GM18499 (cell line): ENCODE results near the gene SDHAF2.
"Not testable (repeated sequence)": the region's sequence is repeated elsewhere in the genome, so short reads cannot be mapped to it uniquely, and the experiment has no call there.

ENCODE experiments used
- ATAC-seq: cut with Tn5 transposase; IDR thresholded peaks from one replicate; pipeline ENCODE4 v1.9.1; 2021; ENCODE audit warnings: moderate number of reproducible peaks; ENCODE audit not compliant: insufficient read depth, unreplicated experiment

Gene SDHAF2

DNA sequence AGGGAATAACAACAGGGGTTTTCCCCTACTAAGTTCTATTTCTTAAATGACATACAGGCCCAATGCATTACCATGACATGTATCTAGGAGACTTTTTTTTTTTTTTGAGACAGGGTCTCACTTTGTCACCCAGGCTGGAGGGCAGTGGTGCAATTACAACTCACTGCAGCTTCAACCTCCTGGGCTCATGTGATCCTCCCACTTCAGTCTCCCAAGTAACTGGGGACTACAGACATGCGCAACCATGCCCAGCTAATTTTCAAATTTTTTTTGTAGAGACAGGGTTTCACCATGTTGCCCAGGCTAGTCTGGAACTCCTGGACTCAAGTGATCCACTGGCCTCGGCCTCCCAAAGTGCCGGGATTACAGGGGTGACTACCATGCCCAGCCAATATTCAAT is 7.7 kb upstream of the SDHAF2 start:
- ATAC-seq = no peak

DNA sequence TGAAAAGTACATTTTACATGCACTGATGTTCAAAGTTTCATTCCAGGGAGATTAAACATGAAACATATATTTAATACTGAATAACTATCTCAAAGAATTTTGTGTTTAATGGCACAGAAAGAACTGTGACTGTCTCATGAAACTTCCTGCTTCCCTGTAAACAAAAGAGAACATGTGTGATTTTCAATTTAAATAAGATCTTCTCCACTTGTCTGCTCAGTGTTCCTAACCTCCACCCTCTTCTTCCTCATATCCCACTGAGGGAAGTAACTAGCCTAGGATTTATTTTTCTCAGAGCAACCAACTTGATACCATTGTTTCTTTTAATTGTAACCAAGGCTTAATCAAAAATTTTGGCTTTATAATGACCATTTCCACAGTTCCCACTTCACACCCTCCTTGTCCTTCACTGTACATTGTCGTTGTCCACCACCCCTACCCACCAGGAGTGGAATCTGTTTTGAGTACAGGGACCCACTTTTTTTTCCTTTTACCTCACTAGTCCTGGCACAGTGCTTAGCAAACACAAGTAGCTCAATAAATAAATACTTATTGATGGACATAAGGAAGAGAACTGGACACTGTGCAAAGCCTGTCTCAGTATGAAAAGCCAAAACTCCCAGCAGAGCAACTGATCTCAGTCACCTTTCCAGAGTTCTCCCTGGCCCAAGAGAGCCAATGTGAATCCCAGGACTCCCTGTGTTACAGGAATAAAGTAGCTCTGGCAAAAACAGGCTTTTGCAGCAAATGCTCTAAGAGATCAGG is 4.4 kb upstream of the SDHAF2 start:
- ATAC-seq = no peak

DNA sequence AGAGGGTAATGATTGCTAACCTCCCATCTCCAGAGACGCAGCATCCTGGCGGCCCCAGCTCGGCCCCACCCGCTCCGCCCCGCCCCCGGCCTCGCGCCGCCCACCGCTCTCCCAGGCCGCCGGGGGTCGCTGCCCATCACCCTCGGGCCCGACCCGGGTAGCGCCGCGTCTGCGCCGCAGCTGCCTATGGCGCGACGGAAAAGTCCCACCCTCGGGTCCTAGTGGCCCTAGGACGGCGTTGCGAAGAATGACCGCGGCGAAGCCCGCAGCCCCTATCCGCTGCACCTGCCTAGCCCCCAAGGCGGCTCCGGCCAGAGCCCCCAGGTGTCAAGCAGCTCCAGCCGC is 606 bp upstream of the SDHAF2 start:
- peak; percentile 35 for ATAC-seq

DNA sequence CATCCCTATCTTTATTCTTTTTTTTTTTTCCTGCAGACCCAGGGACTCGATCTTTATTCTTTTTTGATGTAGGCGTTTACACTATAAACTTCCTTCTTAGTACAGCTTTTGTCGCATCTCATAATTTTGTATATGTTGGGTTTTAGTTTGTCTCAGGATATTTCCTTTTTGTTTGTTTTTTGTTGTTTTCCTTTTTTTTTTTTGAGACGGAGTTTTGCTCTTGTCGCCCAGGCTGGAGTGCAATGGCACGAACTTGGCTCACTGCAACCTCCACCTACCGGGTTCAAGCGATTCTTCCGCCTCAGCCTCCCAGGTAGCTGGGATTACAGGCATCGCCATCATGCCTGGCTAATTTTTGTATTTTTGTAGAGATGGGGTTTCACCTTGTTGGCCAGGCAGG is 915 bp downstream of the SDHAF2 start:
- ATAC-seq = not testable (repeated sequence)

DNA sequence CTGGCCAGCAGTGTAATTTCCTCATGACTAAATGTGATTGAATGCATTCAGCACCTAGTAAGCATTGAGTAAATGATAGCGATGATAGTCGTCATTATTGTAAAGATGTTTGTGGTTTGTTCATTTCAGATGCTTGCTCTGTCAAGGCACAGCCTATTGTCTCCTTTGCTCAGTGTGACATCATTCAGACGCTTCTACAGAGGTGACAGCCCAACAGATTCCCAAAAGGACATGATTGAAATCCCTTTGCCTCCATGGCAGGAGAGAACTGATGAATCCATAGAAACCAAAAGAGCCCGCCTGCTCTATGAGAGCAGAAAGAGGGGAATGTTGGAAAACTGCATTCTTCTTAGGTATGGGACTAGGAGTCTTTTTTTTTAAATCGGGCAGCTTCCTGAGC is 7.6 kb downstream of the SDHAF2 start:
- no peak for ATAC-seq

DNA sequence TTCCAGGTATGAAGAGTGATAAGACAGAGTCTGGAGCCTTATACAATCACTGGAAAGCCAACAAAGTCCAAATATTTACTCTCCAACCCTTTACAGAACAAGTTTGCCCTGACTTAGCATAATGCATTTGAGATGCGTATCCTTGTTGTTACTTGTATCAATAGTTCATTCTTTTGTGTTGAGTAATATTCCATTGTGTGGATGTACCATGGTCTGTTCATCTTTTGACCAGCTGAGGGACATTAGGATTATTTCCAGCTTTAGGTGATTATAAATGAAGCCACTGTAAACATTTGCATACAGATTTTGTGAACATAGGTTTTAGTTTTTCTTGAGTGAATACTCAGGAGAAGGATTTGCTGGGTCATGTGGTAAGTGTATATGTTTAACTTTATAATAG is 9.7 kb downstream of the SDHAF2 start:
- no peak for ATAC-seq

DNA sequence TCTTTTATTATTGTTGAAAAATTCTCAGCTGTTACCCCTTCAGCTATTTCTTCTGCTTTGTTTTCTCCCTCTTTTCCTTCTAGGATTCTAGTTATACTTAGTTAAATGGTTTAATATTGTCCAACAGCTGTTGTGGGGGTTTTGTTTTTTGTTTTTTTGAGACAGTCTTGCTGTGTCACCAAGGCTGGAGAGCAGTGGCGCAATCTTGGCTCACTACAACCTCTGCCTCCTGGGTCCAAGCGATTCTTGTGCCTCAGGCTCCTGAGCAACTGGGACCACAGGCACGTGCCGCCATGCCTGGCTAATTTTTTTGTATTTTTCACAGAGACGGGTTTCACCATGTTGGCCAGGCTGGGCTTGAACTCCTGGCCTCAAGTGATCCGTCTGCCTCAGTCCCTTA is 12.7 kb downstream of the SDHAF2 start:
- no peak for ATAC-seq

DNA sequence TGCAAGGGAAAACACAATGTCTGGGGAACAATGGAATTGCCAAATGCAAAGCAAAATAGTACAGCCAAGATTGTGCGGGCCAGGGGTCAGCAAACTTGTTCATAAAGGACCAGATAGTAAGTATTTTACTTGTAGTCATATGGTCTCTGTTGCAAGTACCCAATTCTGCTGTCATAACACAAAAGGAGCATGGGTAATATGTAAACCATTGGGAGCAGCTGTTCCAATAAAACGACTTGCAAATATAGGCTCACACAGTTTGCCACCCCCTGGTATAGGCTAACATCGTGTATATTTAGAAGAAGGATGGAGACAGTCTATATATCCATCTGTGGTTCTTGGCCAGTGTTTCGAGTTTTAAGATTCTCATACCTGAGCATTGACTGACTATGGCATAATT is 15.6 kb downstream of the SDHAF2 start:
- ATAC-seq = no peak

DNA sequence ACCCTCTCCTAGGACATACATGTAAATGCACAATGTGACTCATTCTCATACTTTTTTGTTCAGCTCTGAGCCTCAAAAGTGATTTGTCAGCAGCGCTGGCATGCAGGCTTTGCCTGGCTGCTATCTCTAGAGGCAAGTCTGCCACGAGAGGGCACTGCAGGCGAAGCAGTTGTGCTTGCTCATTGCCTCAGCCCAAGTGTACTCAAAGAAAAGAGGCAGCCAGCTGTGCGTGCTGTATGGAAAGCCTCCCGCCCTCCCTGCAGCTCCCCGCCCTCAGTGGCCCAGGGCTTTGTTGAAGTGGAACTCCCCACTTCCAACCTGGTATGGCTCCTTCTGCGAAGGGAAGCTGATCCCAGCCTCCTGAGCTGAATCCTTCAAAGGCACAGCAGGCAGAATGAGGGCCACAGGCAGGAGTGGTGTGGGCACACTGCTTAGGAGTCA is 16.3 kb downstream of the SDHAF2 start:
- no peak for ATAC-seq

DNA sequence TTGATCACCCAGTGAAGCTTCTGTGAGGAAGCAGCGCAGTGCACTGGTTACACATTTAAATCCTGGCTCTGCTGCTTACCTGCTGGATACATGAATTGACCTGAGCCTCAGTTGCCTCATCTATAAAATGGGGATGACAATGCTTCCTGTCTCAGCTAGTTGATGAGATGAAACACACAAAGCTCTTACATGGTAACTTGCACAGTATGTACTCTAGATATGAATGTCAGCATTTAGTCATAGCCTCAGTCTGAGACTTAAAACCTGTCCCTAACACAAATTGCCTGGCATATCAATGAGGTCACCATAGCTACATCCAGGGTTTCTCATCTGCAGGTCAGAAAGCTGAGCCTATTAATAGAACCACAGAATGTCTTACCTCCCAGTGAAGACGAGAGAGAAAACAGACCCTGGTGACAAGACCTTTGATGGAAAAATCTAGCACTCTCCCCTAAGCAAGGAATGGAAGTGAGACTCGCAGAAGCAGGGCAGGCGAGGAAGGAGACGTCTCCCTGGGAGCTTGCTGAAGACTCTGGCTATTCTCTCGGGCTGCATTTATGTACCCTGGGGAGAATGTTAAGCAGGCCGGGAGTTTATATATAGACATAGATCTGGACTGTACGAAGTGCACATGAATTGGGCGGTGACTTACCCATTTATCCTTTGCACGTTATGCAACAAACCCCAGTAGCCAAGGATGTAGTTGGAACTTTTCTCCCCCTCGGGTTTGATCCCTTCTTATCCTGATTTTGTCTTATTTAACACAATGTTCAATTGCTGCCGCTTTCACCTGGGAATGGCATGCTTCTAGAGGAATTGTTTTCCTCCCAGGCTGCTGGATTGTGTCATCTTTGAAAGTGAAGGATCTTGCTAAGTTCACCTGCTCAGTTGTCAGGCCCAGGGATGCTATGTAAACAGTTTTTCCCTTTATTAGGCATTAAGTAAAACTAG is 18.0 kb downstream of the SDHAF2 start:
- ATAC-seq = no peak

DNA sequence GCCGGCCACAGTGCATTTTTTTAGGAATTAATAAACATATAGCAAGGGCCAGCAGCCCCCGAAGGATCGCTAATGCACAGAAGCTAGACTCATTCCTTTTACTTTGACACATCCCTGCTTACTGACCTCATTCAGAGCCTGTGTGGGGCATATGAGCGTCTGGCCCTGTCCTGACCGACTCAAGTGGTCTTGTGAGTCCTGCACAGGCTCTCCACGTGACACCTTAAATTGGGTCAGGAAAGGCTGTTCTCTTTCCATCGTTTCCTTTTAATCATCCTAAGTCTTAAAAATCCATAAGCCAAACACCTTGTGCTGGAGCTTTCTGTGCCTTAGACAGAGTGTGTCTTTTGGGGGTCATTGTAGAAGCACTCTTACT is 18.6 kb downstream of the SDHAF2 start:
- ATAC-seq = no peak

DNA sequence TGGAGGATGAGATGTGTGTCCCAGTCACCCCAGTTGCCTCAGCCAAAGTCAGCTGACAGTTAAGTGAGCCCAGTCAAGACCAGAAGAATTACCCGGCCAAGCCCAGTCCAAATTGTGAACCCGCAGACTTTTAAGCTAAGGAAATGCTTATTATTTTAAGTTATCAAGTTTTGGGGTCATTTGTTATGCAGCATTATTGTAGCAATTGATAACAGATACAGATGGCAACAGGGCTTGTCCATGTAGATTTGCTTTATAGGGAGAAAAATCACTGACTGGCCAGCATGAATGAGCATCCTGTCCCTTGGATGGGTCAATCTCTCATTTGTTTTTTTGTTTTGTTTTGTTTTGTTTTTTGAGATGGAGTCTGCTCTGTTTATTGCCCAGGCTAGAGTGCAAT is 22.9 kb downstream of the SDHAF2 start:
- ATAC-seq = no peak

DNA sequence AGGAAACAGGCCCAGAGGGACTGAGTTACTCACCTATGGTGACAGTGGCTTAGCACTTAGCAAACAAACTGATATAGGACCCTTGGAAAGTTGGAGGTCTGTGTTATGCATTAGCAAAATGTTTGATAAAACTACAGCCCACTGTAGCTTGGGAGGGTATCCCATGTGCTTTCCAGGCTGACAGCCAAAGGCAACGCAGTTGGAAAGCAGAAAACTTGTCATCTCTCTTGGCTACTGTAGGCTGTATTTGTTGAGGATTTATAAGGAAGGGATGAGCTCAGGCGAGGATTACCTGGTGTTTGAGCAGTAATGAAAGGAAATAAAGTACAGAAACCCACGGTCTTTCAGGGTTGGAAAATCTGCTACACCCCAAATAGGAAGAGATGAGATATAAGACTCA is 23.8 kb downstream of the SDHAF2 start:
- no peak for ATAC-seq

DNA sequence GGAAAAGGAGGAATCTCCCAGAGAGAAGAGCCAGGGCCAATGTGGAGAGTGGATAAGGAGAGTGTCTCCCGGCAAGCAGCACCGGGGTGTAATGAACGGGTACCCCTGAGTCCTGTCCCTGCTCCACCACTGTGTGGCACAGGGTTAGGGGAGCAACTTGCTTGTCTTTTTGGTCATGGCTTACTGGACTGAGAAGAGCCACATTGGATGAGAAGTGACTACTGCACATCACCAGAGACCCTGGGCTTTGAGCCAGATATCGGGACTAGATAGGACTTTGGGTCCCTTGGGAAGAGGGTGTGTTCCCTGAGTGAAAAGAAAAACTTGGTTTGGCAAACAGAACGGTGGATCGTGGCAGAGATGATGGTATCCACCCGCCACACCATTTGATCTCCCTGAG is 24.6 kb downstream of the SDHAF2 start:
- ATAC-seq = no peak

DNA sequence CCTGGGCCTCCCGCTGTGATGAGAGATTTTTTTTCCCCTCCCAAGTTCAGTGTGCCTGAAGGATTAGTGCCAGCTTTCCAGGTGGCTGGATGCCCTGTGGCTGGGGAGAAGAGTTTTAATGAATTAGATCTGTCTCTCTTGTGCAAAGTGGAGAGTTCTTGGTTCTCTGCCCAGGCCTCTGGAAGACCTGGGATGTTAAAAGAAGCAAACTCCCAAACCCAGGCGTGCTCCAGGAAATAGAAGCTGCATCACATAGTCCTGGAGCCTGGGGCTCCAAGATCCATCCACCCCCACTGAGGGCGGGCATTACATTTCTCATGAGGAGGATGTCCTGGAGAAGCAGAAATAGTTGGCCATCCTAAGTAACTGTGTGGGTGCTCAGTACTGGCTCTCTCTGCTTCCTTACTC is 30.6 kb downstream of the SDHAF2 start:
- ATAC-seq = no peak

DNA sequence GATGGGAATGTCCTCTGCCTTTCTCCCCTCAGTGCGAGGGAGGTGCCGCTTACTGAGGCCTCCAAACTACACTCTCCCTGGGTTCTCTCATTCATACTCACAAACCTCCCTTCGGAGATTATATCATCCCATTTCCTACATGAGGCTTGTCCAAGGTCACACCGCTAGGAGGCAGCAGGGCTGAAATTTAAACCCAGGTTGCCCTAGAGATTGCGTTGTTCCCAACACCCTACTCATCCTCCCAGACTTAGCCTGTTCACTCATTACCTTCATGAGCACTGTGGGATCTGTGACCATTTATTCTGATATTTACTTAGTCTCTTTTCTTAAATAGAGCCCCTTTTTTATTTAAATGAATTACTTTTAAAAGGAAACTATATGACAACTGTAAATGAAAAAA is 31.1 kb downstream of the SDHAF2 start:
- ATAC-seq = no peak

DNA sequence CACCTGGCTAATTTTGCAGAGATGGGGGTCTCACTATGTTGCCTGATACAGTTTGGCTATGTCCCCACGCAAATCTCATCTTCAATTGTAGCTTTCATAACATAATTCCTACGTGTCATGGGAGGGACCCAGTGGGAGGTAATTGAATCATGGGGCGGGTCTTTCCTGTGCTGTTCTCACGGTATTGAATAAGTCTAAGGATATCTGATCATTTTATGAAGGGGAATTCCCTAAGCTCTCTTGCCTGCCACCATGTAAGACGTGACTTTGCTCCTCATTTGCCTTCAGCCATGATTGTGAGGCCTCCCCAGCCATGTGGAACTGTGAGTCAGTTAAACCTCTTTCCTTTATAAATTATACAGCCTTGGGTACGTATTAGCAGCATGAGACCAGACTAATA is 37.7 kb downstream of the SDHAF2 start:
- not testable (repeated sequence) for ATAC-seq

DNA sequence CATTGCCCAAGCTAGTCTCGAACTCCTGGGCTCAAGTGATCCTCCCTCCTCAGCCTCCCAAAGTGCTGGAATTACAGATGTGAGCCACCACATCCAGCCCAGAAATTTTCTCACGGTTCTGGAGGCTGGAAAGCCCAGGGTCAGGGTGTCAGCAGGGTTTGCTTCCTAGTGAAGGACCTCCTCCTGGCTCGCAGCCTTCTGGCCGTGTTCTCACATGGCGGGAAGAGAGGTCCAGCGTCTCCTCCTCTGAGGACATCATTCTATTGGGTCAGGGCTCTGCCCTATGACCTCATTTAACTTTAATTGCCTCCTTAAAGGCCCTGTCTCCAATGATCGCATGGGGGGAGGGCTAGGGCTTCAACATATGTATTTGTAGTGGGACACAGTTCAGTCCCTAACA is 38.1 kb downstream of the SDHAF2 start:
- ATAC-seq = no peak

DNA sequence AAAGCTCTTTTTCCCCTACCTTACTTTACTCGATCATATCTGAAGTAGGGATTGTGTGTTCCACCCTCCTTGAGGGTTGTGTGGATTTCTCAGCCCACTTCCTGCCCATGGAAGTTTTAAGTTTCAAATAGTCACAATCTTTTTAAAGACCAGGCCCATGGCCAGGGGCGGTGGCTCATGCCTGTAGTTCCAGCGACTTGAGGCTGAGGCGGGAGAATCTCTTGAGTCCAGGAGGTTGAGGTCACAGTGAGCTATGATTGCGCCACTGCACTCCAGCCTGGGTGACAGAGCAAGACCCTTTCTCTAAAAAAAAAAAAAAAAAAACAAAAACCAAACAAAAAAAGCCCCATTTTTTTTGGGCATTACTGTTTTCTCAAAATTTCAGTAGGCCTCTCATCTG is 42.4 kb downstream of the SDHAF2 start:
- ATAC-seq = no peak

DNA sequence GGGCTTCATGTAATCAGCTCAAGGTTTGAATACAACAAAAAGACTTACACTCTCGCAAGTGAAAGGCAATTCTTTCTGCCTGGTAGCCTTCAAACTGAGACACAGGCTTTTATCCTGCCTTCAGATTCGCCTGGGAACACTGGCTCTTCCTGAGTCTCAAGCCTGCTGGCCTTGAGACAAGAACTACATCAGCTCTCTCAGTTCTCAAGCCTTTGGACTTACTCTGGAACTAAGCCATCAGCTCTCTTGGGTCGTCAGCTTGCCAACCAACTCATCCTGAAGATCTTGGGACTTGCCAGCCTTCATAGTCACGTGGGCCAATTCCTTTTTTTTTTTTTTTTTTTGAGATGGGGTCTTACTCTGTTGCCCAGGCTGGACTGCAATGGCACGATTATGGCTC is 42.9 kb downstream of the SDHAF2 start:
- no peak for ATAC-seq

DNA sequence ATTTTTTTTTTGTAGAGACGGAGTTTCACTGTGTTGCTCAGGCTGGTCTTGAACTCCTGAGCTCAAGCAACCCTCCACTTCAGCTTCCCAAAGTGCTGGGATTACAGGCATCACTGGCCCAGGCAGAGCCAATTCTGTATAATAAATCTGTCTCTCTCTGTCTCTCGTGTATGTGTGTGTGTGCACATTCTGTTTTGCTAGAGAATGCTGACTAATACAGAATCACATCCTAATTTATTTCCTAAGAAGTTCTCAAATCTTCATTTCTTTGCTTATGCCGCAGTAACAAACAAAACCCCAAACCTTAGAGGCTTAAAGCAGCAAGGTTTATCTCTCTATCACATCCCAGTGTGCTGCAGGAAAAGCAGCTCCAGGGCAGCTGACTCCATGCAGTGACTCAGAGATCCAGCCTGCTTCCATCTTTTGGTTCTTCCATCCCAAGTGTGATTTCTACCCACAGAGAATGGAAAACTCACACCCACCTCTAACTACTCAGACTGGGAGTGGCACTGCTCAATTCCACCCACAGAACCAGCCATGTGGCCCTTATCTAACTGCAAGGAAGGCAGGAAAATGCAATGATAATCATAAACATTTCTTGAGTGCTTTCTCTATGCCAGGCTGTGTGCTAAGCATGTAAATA is 43.6 kb downstream of the SDHAF2 start:
- no peak for ATAC-seq
